Hematopoietic multipotent progenitor cell treated with erythropoietin and hydrocortisone succinate and interleukin-3 and kit ligand, for 6 days (in vitro differentiated cells): ENCODE results near the gene AGMO.

Source experiments
- DNase-seq: peaks from one replicate; pipeline ENCODE4 v3.0.0-alpha.2; 2015

AGMO gene

DNA sequence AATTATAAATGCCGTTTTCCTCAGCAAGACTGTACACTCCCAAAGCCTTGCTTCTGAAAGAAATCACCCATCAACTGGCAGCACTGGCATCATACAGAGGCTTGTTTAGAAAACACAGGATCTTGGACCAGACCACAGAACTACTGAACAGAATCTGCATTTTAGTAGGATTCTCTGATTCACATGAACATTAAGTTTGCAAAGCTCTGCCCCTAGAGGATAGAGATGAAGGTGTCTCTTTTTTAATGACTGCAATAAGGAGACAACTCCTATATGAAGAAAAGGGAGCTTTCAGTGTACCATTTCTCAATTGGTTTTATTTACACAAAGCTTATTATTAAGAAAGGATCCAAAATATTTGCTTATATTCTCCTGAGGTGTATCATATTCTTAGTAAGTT is 172.7 kb downstream of the AGMO start:
- no peak for DNase-seq

DNA sequence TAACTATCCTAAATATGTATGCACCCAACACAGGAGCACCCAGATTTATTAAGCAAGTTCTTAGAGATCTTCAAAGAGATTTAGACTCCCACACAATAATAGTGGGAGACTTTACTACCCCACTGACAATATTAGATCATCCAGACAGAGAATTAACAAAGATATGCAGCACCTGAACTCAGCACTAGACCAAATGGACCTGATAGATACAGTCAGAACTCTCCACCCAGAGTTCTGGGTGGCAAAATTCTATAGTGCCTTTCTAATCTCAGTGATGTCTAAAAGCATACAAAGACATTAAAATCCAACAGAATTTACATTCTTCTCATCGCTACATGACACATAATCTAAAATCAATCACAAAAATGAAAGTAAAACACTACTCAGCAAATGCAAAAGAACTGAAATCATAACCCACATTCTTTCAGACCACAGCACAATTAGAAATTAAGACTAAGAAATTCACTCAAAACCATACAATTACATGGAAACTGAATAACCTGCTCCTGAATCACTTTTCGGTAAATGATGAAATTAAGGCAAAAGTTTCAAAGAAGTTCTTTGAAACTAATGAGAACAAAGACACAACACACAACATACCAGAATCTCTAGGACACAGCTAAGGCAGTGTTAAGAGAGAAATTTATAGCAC is 183.2 kb downstream of the AGMO start:
- no peak for DNase-seq

DNA sequence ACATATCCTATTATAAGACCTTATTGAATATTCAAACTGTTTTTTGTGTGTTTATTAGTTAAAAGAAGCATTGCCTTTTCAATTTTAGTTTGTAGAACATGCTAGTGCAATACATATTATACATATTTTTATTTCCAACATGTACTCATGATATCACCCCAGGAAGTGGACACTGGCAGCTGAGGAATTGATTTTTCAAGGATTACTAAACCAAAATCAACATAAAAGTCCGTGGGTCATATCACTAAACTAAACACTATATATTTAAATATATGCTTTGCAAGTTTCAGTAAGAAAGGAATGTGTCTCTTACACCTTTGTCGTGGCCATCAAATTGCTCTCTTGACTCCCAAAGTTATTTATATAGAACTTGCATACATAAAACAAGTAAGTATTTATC is 185.2 kb downstream of the AGMO start:
- no peak for DNase-seq

DNA sequence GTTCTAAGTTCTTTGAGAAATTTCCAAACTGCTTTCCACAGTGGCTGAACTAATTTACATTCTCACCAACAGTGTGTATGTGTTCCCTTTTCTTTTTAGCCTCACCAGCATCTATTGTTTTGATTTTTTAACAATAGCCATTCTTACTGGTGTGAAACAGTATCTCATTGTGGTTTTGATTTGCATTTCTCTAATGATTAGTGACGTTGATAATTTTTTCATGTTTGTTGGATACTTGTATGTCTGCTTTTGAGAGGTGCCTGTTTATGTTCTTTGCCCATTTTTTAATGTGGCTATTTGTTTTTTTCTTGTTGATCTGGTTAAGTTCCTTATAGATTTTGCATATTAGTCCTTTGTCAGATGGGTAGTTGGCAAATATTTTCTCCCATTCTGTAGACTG is 191.4 kb downstream of the AGMO start:
- no peak for DNase-seq

DNA sequence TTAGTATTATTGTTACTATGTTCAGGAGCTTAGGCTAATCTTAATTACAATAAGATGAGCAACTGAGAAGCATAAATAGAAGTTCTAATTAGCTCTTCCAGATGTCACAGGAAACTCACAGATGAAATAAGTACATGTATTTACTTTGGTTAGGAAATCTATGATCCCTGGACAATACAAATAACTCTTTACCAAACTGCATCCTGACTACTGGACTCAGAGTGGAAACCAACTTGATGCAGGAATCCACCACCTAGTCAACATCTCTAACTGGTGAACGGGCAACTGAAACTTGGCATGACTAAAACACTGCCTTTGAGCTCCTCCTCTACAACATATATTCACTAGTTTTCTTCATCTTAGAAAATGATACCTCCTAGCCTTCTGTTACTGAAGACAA is 193.2 kb downstream of the AGMO start:
- no peak for DNase-seq

- DNase-seq: no peak
Observed at GRCh38 chr7:15367897-15368296, 193.9 kb downstream of the AGMO start.

DNA sequence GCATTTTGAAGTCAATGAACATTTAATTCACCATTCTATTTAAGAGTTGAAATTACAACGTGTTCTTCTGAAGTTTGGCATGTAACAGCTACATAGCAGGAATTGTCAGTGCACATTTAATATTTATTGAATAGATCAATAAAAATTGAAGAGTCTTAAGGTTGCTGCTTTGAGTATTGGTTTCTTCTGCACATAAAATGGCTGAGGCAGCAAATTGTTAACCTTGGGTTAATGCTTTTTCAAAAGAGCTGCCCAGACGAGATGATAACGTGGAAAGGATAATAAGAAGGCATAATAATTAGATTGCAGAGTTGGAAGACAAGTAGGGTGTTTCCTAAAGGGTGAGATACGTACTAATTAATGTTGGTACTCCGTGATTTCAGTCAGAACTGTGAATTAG is 203.7 kb downstream of the AGMO start:
- DNase-seq: no peak

- DNase-seq: no peak
Observed at GRCh38 chr7:15352421-15353206, 209.2 kb downstream of the AGMO start.

DNA sequence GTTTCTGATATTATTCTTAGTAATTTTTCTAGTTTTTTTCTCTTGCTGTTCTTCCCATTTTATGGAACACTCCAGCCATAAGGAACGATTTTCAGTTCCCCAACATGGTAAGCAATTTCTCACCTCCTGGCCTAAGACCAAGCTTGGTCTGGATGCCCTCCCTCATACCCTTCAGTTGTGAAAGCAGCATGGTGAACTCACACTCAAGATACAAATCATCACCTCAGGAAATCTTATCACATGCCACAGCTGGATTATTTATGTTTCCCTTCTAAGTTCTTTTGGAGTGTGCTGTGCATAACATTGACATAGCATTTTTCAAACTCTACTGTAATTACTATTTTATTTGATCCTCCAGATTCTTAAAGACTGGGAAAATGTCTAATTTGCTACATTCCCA is 216.6 kb downstream of the AGMO start:
- DNase-seq: no peak

- no peak for DNase-seq
Observed at GRCh38 chr7:15341817-15342216, 220.0 kb downstream of the AGMO start.

- DNase-seq: no peak
Observed at GRCh38 chr7:15336146-15336545, 225.7 kb downstream of the AGMO start.

GRCh38 chr7:15335390-15335789 is 226.4 kb downstream of the AGMO start:
- no peak for DNase-seq

- no peak for DNase-seq
Observed at GRCh38 chr7:15334536-15335263, 227.1 kb downstream of the AGMO start.

DNA sequence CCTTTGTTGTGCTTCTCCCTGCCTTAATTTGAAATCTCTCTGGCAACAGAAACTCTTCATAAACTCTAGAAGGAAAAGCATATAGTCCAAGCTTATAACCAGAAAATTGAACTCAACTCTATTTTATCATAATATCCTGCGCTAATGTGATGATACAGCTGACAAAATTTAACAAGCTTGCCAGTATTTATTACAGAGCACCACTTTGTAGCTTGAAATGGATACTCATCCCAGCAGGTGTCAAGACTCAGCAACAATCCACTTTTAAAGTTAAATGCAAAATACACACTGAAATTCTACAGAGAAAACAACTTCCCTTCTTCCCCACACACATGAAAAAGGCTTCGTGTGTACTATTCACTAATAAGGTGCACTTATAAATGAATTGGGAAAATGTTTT is 228.9 kb downstream of the AGMO start:
- DNase-seq: no peak

DNA sequence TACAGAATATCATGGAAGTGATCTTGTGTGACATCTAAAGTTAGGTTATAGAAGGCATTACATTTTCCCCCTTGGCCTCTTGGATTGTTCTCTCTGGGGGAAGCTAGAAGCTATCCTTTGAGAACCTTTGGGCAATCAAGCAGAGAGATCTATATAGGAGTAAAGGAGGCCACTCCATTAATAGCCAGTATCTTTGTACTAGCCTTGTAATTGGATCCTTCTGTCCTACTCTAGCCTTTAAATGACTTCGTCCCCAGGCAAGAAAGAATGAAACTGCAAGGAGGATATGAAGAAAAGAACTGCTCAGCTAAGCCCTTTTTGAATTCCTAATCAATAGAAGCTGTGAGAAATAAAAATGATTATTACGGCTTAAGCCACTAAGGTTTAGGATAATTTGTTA is 230.9 kb downstream of the AGMO start:
- DNase-seq: no peak

DNA sequence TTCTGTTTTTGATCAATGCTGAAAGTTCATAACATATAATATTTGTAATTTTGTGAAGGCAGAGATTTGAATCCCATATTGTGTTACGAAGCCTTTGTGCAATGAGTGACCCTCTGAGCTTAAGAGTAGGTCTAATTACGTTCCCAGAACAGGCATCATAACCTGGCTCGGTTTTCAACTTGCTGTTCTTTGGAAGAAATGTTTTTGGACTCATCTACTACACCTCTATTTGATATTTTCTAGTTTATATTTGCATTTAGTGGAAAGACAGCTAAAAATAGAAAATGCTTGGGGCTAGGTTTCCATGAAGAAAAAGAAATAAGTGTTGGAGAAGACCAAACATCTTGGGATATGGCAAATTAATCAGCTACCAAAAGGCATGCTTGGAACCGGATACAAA is 234.8 kb downstream of the AGMO start:
- DNase-seq: no peak

DNA sequence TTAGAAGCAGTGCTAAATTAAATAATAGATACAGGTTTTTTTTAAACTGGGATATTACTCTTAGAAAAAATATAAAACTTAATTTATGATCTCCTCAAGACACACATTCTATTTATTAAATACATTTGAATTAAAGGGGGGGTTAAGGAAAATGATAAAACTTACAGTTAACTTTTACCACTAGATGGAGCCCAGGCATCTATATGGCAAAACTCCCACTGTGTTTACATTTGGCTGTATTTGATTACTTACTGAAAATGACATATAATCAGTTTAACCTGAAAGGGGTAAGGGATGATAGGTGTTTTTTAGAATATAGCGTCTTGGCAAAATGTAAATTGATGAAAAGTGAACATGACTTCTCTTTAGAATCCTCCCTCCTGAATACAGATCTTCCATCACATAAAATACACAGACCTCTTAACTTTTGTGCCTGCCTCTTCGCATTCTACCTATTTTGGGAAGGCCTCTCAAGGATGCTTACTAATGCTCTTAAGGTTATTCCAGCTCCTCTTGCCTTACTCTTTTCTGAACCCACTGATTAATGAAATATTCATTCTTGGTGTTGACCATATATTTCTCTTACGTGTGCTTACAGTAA is 235.7 kb downstream of the AGMO start:
- peak; percentile 72 for DNase-seq

DNA sequence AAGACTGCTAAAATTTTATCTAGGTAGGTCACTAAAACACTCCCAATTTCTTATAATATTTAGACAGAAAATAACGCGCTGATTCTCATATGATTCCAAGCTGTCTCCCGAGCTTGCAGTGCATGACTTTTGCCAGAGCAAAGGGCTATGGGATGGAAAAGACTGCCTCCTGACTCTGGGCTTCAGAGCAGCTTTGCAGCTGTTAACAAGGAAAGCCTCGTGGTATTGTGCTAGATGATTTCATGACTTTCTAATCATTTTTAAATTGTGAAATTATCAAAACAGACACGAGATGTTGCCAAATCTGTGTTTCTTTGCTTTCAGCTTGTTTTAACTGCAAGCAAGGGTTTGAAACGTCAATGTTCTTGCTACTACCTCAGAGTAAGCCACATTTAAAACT is 238.3 kb downstream of the AGMO start:
- no peak for DNase-seq

- no peak for DNase-seq
Observed at GRCh38 chr7:15317215-15317614, 244.6 kb downstream of the AGMO start.

DNA sequence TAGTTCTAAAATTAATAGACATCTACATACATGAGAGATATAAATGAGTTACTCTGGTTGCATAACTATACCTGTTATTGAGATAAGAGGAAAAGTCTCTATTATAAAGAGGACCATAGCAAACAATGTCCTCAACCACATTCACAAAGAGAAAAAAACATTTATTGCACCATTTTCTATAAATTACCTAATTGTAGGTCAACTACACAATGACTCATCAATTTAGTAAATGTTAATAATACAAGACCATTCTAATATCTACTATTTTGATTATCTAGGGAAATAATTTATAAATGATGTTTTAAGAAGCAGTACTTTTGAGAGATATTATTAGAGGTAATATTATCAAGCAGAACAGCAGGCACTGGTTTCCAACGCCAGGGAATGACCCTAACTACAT is 246.1 kb downstream of the AGMO start:
- no peak for DNase-seq

DNA sequence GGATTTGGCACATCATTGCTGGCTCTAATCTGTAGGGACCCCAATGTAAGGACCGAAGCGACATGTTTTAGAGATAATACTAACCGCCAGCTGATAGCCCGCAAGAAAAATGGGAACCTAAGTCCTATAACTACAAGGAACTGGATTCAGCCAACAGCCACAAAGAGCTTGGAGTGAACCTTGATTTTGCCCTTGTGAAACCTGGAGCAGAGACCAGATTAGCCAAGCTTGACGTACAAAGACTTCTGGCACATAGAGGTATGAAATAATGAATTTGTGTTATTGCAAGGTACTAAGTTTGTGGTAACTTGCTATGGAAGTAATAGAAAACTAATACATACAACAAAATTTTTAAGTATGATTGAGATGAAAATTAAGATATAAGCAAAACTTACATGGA is 246.9 kb downstream of the AGMO start:
- no peak for DNase-seq

DNA sequence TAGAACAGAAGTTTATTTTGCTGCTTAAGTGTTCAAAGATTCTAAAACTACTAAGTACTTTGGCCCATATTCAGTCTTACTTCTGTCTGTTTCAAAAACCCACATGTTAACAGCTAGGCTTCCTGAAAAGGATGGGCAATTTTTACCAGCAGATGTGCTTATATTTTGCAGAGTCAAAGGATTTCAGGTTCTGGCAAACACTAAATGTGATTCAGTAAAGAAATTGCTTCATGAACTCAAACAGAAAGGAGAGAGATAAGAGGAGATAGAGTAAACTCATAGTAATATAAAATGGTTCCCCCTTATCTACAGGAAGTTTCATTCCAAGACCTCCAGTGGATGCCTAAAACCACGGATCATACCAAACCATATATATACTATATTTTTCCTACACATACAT is 248.5 kb downstream of the AGMO start:
- no peak for DNase-seq

GRCh38 chr7:15309872-15310271 is 251.9 kb downstream of the AGMO start:
- no peak for DNase-seq

DNA sequence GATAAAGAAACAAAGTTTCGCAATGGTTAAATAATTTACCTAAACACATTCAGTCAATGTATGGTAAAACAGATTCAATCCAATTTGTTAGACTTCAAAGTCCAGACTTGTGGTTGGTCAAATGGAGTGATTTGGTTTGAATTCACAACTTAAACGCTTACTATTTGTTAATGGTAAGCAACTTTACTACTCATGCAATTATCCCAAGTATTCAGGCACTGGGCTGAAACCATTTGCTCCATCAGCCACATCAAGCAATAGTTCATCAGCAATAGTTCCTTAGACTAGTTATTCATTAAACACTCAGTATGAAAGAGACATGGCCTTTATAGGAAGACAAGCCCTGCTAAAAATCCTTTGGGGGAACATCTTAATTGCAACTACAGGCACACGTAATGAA is 253.0 kb downstream of the AGMO start:
- no peak for DNase-seq
